ENCODE results near the gene TBC1D2.

Gene TBC1D2

GRCh38 chr9:98171176-98171925 is 84.1 kb downstream of the TBC1D2 start:
- no peak for DNase-seq (ENCODE audit: low read depth)

- DNase-seq (ENCODE audit: low read depth): no peak
These were observed 86.4 kb downstream of the TBC1D2 start for GRCh38 chr9:98168941-98169488.

GRCh38 chr9:98168153-98168780 is 87.2 kb downstream of the TBC1D2 start:
- no peak for DNase-seq (ENCODE audit: low read depth)

GRCh38 chr9:98164912-98165311 is 90.5 kb downstream of the TBC1D2 start:
- no peak for DNase-seq (ENCODE audit: low read depth)

GRCh38 chr9:98162613-98163012 is 92.8 kb downstream of the TBC1D2 start:
- no peak for DNase-seq (ENCODE audit: low read depth)

GRCh38 chr9:98161851-98162250 is 93.6 kb downstream of the TBC1D2 start:
- no peak for DNase-seq (ENCODE audit: low read depth)

- no peak for DNase-seq (ENCODE audit: low read depth)
These were observed 95.7 kb downstream of the TBC1D2 start for GRCh38 chr9:98159790-98160189.

GRCh38 chr9:98159301-98159700 is 96.1 kb downstream of the TBC1D2 start:
- DNase-seq (ENCODE audit: low read depth): no peak

GRCh38 chr9:98158071-98158831 is 97.2 kb downstream of the TBC1D2 start:
- DNase-seq (ENCODE audit: low read depth): no peak

GRCh38 chr9:98157372-98157771 is 98.1 kb downstream of the TBC1D2 start:
- no peak for DNase-seq (ENCODE audit: low read depth)

GRCh38 chr9:98154678-98155077 is 100.8 kb downstream of the TBC1D2 start:
- no peak for DNase-seq (ENCODE audit: low read depth)

- no peak for DNase-seq (ENCODE audit: low read depth)
These were observed 102.9 kb downstream of the TBC1D2 start for GRCh38 chr9:98152526-98152925.

GRCh38 chr9:98150721-98151120 is 104.7 kb downstream of the TBC1D2 start:
- no peak for DNase-seq (ENCODE audit: low read depth)

GRCh38 chr9:98150164-98150563 is 105.3 kb downstream of the TBC1D2 start:
- no peak for DNase-seq (ENCODE audit: low read depth)

- no peak for DNase-seq (ENCODE audit: low read depth)
These were observed 106.0 kb downstream of the TBC1D2 start for GRCh38 chr9:98149422-98149821.
